T-helper 1 cell treated with Interleukin-12 subunit alpha and Interleukin-12 subunit beta and Interleukin-4 antibody, amounts not matched to agents 30 ng/mL and 1 ng/mL, for 36 hours (primary cell): ENCODE measurements around the gene ZCCHC7. TPM values are rescaled to one million over a fixed set of nuclear protein-coding genes. Genes with fewer than 3 reads are reported as not detected.

Experiments
- intact Hi-C: fragments of 100-400 bp; cut with micrococcal nuclease; formaldehyde crosslinking; loops from one replicate; pipeline ENCODE4 v1.15.1; 2024
- total RNA-seq: library from RNA; stranded (reverse); gene quantifications from 2 replicates; pipeline ENCODE4 v1.2.3, GENCODE V29; 2022

Gene ZCCHC7
- total RNA-seq, 1 donor from 2014 or later: 18.3 TPM

- intact Hi-C loops: loop anchor here (1.0 kb wide), 2 partner anchors 332 to 455 kb away; no protein-coding TSS in a partner anchor
These were observed 208.3 kb downstream of the ZCCHC7 start for GRCh38 chr9:37328556-37329227.

DNA sequence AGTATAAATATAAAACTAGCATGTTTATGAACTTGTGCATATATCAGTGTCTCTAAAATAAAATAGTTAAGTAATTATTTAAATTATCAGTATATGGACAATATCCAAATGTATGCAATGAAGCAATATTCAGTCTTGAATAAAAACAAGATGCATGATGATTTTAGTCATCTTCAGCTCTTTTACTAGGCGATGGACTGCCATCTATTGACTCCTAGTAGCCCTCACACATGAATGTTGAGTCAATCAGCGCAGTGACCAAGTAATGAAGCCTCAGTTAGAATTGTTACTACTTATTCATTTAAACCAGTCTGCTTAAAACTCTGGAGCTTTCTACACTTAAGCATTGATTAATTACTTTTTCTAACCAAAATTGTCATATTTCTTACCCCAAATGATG lies 209.2 kb downstream of the ZCCHC7 start:
- intact Hi-C loops: loop anchor here (1.0 kb wide), 2 partner anchors 333 to 456 kb away; no protein-coding TSS in a partner anchor

DNA sequence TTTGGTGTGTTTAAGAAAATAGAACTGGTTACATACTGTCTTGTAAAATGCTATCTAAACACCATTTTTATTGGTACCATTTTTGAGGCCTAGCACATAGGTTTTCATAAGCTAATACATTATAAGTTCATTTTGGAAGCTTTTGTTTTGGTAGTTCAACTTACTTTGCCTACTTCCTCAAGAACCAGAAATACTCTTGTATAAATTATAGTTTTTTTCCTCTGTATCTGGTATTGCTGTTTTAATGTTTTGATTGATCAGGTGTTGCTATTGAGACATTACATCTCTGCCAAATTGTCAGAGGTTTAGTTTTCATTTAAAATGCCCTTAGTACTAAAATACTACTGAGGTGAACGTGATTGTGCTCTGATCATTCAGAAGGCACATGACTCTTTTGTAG lies 211.5 kb downstream of the ZCCHC7 start:
- intact Hi-C loops: no loop called here

DNA sequence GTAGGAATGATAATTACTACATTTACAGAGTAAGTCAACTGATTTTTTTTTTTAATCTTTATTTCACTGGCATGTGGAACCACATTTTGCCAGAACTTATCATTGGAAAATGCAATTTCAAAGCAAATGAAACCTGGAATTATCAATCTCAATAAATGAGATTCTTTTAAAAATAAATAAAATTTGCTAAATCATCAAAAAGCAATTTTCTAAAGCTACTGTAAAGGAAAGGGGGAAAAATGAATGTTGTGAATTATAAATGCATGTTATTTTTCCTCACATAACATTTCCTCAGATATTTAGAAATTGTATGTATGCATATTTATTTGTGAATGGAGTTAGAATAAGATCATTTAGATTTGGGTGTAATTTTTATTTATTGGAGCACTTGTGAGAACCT lies 212.2 kb downstream of the ZCCHC7 start:
- intact Hi-C loops: no loop called here

- intact Hi-C loops: no loop called here
These were observed 212.9 kb downstream of the ZCCHC7 start for GRCh38 chr9:37333288-37333687.

DNA sequence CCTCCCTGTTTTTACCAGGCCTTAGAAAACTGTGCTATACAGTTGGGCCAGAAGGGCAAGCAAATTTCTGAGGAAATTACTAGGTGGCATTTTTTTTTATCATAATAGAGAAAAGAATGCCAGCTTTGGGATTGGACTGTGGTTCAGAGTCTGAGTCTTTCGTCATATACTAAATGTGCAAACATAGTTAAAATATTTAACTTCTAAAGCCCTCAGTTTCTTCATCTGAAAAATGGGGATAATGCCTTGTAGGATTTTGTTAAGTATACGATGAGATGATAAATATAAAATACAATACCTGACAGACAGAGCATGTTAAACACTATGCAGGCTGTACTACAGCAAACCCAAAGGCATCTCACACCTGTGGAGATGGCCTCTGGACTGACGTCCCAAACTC lies 214.9 kb downstream of the ZCCHC7 start:
- intact Hi-C loops: no loop called here

DNA sequence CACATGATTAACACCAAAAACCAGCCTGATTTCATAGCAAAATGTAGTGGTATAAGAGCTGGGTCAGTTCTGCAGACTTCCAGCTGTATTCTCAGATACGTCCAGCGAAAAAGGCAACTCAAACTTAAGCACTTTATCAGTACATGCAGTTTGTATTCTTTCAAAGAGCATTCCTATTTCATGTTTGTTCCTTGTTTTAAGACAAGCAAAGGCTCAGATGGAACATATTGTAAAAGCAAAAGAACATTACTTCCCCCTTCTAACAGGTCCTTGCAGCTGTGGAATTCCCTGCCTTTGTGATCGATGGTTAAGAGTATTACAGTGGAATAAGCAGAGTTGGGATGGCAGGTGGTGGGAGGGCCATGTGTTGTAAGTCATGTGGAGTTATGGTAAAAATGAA lies 215.8 kb downstream of the ZCCHC7 start:
- intact Hi-C loops: no loop called here

- intact Hi-C loops: no loop called here
These were observed 217.0 kb downstream of the ZCCHC7 start for GRCh38 chr9:37337301-37337890.

DNA sequence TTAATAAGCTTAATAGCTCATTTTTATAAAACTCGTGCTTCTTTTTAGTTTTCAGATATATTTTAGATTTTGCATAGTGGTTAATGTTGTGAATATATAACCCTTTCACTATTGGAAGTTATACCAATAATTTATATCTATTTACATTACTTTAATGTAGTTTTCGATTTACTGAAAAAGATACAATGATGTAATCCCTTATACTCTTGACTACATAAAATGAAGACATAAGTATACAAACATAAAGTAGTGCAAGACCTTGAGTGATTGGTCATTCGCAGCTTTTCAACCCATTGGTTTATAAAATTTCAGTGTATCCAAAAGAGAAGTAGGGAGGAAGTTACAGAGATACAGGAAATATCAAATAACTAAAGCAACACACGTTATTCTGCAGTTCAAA lies 217.8 kb downstream of the ZCCHC7 start:
- intact Hi-C loops: no loop called here

DNA sequence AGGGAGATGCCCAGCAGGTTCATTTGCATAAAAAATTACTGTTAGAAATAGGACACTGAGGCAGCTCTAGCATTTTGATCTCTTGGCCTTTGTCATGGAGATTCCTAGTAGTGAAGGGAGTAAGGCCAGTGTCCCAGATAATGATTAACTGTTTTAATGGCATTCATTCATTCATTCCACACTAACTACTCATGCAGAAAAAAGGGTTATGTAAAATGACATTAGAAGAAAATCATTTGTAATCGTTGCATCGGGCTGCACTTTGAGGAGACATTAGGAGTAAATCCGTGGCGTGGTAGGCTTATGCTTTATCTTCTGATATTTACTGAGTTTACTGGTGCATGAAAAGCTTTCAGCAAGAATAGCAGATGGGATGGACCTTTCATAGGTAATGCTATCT lies 219.5 kb downstream of the ZCCHC7 start:
- intact Hi-C loops: no loop called here

GRCh38 chr9:37340961-37341360 lies 220.6 kb downstream of the ZCCHC7 start:
- intact Hi-C loops: no loop called here

DNA sequence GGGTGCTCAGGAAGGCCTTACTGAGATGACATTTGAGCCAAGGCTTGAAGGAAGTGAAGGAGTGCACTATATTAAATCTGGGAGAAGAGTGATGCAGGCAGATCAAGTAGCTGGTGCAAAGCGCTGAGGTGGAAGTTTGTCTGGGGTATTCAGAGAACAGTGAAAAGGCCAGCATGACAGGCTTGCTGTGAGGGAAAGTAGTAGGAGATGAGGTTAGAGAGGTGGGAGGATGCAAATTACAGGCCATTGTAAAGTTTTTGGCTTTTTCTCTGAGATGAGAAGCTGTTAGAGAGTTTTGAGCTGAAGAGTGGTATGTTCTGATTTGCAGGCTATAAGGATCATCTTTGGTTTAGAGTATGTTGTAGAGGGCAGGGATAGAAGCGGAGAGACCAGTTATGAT lies 221.3 kb downstream of the ZCCHC7 start:
- intact Hi-C loops: no loop called here

GRCh38 chr9:37342493-37342892 lies 222.1 kb downstream of the ZCCHC7 start:
- intact Hi-C loops: no loop called here

DNA sequence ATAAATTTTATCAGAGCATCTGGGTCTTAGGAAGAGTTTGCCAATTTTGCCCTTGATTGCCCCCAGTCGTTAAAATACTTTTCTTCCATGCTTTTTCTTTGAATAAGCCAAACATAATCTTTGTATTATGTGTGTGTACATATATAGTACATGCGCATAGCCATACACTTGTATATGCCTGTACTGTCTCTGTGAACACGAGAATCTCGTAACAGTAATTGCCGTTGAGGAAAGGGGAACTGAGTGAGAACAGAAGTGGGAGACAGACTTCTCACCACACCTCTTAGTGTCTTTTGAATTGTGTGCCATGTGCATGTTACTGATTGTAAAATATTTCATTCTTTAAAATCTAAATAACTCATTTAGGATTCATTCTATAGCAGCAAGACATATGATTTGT lies 222.5 kb downstream of the ZCCHC7 start:
- intact Hi-C loops: no loop called here

DNA sequence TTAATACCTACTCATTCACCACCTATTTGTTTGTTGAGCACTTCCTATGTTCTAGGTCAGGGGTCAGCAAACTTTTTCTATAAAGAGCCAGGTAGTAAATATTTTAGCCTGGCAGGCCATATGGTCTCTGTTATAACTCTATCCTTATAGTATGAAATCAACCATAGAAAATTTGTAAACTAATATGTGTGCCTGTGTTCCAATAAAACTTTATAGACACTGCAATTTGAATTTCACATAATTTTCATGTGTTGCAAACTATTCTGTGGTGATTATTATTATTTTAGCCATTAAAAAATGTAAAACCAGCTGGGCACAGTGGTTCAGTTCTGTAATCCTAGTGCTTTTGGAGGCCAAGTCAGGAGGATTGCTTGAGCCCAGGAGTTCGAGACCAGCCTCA lies 223.3 kb downstream of the ZCCHC7 start:
- intact Hi-C loops: no loop called here

GRCh38 chr9:37345038-37345437 lies 224.7 kb downstream of the ZCCHC7 start:
- intact Hi-C loops: no loop called here

DNA sequence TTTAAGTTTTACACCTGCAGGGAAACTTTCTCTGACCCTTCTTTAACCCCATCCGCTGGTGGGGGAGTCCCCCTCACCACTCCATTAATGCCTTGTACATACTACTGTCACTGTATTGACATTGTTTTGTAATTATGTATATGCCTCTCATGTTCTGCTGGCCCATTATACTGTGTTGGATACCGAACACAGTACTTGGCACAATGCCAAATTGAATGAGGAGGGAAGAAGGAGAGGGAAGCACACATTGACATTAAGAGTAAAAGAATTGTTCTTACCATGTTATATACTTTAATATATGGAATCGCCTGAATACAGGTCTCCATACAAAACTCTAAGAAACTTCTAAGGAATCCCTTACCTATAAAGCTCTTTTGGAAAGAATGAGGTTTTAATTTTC lies 228.5 kb downstream of the ZCCHC7 start:
- intact Hi-C loops: no loop called here

GRCh38 chr9:37350486-37351190 lies 230.3 kb downstream of the ZCCHC7 start:
- intact Hi-C loops: loop anchor here (10.0 kb wide), 1 partner anchor 56 kb away; no protein-coding TSS in a partner anchor

DNA sequence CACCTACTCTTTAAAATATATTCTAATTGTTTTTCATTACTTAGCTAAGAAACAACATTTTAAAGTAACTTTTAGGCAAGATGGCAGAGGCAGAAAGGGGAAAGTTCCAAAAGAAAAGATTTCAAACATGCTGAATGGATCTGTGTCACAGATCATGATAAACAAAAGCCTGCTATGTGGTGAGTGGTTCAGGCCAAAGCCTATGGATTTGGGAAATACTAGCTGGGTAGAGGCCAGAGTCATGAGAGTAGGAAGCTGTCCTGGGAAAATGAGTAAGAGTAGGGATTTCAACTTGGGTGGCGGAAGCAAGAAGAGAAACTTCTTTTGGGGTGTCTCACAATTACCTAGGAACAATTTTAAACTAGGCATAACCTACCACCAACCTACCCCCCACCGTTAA lies 233.4 kb downstream of the ZCCHC7 start:
- intact Hi-C loops: loop anchor here (10.0 kb wide), 1 partner anchor 59 kb away; no protein-coding TSS in a partner anchor

DNA sequence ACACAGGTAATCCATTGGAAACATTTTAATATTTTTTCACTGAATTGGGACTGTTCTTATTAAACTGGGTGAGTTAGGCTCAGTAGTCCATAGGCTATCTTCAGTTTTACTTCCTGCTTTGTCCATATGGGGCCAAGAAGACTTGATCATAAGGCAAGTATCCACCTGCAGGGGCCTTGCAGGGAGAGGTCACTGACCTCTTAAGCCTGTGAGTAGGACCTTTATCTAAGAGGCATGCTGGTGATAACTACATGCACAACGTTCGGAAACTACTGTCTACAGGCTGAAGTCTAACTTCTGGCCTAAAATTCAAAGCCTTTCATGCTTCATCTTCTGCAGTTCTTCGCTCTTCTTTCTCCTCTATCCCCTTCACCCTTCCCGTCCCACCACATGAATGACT lies 242.1 kb downstream of the ZCCHC7 start:
- intact Hi-C loops: no loop called here

- intact Hi-C loops: no loop called here
These were observed 242.8 kb downstream of the ZCCHC7 start for GRCh38 chr9:37363124-37363523.

GRCh38 chr9:37364136-37364535 lies 243.8 kb downstream of the ZCCHC7 start:
- intact Hi-C loops: loop anchor here (1.0 kb wide), 2 partner anchors 368 to 491 kb away; no protein-coding TSS in a partner anchor
